ENCODE results near the gene SELPLG.
"Not testable (repeated sequence)": the region's sequence is repeated elsewhere in the genome, so short reads cannot be mapped to it uniquely, and the experiment has no call there.

Gene SELPLG

DNA sequence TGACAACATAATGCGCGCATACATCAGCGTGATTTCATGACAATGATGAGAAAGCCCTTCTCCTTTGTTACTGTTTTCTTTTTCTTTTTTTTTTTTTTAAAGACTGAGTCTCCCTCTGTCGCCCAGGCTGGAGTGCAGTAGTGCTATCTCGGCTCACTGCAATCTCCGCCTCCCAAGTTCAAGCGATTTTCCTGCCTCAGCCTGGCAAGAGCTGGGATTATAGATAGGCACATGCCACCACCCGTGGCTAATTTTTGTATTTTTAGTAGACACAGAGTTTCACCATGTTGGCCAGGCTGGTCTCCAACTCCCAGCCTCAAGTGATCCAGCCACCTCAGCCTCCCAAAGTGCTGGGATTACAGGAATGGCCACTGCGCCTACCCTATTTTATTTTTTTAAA is 20.9 kb upstream of the SELPLG start:
- not testable (repeated sequence) for DNase-seq

DNA sequence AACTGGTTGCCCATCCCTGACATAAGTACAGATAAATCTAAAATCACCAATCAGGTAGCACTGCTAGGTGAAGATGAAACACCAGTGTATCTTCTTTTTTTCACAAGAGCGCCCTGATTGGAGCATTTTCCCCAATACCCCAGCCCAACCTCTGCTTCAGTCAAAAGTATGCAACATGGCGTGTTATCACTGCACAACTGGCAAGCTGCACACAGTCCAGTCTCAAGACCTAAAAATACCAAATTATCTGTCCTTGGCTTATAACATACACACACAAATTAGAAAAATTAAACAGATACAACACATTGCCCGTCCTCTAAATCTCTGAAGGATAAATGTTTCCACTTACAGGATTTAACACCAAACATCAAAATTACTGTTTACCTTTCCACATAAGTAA is 20.2 kb upstream of the SELPLG start:
- DNase-seq = no peak

DNA sequence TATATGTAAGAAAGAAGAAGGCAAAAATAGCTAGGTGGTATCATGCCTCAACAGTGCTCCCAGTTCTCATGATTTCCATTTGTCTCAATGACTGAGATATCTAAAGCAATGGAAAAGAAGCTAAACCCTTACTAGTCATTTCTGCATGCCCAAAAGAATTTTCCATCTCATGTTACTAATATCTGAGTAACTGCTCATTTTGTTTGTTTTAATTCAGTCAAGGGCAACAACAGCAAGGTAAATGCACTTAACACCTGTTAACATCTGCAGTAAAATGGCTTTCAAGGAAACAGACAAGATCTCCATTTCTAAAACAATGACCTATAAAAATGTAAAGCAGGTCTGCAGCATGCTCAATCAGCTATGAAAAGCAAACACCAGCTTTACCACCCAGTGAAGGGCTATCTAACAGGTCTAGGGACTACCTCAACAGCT is 19.4 kb upstream of the SELPLG start:
- DNase-seq = peak; percentile 67 to 75

DNA sequence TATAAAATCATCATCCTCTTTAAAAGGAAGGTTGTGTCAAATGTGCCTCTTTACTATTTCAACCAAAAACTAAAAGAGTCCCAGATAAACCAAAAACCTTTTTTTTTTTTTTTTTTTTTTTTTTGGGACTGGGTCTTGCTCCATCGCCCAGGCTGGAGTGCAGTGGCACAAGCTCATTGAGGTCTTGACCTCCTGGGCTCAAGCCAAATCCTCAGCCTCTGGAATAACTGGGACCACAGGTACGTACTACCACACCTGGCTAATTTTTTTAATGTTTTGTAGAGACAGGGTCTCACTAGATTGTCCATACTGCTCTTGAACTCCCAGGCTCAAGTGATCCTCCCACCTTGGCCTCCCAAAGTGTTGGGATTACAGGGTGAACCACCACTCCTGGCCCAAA is 16.4 kb upstream of the SELPLG start:
- no peak for DNase-seq

DNA sequence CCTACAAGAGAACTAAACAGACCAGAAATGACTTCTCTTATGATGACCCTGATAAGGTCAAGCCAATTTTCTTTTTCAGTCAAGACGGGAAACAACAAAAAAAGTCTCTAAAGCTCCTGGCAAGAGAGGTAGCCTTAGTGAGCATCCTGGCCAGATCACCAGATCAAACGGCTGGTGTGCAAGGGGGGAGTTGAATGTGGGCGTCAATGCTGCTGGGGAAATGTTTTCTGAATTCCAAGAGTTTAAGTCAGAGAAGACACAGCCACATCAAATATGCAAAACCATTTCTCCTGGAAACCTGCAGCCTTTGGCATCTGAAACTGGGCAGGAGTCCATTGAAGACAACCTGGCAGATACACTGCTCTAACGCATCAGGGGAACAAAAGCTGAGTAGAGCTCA is 16.0 kb upstream of the SELPLG start:
- no peak for DNase-seq

GRCh38 chr12:108649126-108649525 is 15.4 kb upstream of the SELPLG start:
- DNase-seq = no peak

DNA sequence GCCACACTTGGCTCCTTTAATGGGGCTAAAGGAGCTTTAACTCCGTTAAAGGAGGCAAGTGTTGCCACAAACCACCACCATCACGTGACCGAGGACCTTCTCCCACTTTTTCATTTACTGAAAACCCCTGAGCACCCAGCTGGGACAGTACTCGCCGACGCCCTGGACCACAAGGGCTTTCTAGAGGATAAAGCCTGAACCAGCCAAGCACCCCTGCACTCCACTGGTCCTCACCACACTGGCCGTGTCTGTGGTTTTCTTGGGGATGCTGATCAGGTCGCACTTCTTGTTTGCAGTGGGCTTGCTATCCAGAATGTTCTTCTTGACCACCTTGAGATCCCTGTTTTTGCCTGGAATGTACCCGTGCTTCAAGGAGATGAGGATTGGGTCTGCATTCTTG is 14.7 kb upstream of the SELPLG start:
- no peak for DNase-seq

DNA sequence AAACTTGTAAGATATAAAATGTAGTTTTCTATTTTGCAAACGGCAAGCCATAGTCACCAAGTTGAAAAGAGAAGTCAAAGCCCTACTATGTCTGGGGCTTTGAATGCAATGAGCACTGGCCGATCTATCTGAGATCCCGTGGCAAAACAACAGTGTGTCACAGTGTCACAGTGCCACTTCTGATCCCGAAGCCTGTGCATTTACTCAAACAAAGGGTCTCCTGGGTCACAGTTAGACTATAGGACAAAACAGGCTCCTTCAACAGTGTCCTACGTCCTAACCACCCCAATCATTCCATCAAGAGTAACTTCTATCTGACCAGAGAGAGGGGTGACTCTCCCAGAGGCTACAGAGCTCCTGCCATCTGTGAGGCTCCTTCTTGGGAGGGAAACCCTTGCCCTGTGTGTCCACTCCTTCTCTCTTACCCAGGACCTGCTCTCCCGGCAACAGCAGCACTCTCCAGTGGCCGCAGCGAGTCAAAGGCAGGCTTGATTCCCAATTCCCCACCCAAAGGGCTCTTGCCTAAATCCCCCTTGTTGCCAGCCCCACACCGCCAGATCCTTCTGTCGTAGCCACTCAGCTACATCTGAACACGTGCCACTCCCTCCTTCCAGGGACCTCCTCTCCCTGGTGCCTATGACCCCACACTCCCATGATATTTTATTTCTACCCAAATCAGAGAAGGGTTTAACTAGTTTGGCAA is 14.0 kb upstream of the SELPLG start:
- no peak for DNase-seq

DNA sequence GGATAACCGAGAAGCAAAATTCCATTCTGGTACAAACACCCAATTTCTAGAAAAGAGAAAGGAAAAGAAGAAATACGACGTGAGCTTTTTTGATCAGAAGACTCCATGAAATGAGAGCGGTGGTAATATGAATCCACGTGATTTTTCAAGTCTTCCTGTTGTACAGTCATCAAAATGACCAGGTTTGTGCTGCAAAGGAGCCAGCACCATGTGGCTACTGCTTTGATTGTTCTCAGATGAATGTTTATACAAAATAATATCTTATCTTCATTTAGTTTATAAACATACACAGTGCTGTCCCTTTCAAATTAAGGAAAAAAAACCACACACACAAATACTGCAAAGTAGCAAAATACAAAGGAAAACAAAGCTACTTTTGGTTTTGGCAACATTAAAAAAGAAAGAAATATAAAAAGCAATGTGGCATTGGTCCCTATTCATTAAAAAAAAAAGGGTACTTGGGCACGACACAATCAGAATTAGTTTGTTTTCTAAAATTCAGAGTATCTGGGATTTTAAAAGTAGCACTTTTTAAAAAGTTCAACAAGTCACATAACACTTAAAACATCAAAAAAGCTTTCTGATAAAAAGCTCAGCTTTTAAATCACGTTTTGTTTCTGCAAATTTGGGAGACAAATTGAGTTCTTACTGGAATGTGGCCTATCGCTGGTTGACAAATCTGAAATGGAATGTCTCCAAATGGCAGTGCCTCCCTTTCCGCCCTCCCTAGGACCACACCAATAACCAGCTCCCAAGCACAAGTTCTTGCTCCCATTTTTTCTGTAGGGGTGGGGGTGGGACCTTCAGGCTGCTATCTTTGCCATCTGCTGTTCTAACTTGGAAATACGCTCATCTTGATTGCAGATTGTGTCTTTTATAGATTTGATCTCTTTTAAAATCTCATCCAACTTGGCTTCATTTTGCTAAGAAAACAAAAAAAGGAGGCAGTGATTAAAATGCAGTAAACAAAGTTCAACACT is 13.2 kb upstream of the SELPLG start:
- DNase-seq = no peak

DNA sequence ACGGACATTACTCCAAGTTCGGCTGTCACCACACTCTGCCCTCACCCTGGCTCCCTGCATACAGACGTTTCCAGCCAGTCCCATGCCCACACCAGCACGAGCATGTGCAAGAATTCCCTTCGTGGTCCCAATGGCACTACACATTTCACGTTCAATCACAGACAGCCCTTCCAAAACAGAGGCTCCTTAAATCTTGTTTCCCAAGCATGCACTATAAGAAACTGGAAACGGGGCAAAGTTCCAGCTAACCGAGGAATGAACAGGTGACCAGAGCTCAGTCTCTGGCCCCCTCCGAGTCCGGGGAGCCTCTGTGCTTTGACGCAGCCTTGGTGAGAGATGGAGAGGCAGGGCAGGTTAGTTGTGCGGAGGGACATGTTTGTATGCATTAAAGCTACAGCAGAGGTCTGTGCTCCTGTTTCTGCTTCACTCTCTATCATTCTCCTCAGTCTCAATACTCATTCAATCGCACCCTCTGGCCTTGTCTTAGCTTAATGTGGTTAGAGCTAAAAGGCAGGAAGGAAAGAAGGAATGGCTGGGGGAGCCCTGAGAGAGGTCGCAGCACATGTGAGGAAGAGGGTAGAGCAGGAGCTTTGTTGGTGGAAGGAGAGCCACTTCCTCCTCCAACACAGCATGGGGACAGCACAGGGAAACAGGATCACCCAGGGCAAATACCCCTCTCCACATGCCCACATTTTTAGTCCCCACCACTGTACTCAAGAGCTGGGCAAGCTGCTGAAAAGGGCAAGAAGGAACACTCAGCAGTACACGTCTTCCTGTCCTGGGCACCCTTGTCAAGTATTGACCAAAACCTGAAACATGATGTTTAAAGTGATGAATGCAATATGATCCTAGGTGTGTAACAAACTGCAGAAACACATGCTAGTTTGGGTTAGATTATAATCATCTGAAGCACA is 12.2 kb upstream of the SELPLG start:
- no peak for DNase-seq

DNA sequence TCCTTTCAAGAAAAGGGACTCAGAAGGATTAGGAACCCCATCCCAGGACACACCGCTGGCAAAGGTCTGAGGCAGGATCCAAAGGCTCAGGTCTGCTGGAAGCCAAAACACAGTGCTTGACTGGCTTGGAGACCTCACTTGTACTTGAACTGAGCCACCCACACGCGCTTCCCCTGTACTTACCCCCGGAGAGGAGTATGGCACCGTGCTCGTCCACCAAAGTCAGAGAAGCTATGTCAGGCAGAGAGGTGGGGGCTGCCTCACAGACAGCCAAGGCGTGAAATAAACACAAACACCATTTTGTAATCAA is 11.1 kb upstream of the SELPLG start:
- no peak for DNase-seq

GRCh38 chr12:108643941-108644810 is 10.5 kb upstream of the SELPLG start:
- DNase-seq = no peak

DNA sequence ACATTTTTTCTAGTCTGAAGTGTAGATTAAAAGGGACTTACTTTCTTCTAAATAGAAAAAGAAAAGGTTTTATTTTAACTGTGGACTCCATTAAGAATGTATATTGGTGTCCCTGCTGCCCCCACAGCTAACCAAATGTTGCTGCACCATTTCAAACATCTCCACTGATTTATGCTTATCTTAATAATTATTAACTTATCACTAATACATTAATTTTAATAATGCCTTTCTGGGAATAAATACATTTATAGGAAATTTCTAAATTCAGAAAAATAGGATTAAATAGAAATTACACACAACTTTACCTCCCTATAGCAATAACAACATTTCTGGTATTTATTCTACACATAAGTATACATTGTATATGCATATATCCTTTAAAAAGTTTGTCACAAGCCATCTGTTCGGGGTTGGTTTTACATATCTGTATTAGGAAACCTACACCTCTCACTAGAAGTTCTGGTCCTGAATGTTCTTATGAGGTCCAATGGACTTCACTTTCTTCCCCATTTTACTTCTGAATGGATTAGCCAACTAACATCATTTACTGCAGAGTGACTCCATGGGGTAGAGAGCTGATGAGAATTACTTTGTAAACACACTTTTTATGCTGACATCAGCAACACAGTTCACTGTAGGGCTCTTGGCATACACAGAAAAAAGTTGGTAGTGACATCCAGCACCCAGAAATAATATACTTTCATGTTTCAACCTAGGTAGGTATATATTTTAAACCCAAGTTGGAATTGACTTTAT is 9.4 kb upstream of the SELPLG start:
- DNase-seq = no peak

- peak; percentile 52 to 54 for DNase-seq
Observed at GRCh38 chr12:108642269-108642870, 8.7 kb upstream of the SELPLG start.

DNA sequence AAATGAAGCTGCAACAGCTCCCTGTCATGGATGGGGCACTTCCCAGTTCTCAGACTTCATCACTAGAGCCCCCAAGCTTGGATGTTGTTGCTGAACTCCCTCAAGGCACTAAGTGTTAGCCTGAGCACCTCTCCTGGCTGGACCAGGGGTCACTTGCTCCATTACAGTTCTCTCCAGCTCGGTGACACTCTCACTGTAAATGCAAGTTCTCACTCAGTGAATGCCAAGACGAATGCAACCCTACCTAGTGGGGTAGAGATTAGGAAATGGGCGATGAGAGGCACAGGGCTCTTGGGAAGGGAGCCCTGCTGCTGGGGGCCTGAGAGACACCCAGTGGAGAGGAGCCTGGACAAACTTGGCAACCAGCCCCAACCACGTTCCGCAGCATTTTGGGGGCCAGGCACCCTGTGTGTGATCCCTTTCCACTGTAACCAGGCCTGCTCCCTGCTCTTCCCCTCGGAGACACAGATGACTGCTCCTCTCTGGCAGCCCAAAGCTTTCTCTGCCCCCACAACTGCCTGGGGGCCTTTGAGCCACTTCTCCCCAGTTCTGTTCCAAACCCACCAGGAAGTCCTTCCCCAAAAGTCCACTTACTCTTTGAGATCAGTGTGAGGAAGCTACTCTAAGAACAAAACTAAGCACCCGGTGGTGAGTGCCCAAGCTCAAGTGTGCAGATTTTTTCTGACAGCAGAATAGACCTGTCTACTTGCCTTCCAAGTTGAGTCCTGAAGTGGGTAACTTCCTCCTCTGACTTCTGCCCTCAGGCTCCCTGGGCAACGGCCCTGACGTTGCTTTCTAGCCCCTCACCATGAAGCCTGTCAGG is 8.0 kb upstream of the SELPLG start:
- DNase-seq = no peak

DNA sequence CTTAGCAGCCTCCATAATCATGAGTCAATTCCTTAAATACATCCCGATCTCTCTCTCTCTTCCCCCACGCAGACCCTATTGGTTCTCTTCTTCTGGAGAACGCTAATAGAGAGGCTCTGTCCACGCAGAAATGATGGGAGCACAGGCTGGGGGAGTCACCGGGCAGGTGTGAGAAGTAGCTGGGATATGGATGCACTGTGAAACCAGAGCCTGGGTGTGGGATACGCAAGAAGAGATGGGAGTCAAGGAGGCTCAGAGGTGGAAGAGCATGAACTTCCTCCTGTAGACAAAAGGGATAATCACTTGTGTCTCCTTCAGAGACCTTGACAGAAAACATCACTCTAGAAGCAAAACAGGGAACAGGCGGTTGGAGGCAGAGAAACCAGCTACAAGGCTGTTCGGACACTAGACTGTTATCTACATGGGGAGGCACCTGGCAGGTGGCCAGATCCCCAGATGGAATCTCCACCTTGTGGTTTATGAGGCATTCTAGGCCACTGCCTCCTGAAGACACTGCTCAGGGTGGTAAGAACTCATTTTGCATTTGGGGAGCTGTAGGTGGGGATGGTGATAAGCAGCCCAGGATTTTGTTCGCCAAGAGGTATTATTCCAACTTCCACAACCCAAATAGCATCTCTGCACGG is 7.2 kb upstream of the SELPLG start:
- peak; percentile 76 to 88 for DNase-seq

DNA sequence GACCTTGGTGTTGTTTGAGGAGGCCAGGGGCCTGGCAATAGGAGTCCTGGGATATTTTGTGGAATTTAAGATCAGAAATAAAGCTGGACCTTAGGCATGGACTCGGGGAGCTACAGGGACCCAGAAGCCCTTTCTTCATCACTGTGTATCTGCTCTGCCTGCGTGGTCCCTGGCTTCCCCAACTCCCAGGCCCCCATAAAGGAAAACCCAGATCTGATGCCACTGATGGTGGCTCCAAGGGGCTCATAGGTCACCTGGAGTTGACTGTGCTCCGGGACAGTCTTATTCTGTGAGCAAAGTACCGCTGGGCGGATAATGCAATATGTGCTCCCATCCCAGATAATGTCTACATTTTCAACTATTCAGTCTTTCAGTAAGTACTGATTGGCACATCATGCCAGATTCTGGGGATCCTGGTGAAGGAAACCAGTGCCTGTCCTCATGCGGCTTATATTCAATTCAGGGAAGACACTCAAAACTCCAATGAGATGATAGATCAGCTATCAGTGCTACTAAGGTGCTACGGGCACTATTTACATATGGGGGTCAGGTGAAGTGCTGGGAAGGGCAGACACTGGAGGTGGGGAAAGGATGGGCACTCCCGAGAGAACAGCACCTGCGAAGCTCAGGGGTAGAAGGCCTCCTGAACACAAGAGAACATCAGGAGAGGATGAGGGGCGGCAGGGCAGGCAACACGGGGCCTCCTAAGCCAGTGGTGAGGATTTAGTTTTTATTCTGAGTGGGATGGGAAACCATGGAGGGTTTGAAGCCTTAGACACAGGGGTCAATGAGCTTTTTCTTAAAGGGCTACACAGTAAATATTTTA is 5.5 kb upstream of the SELPLG start:
- no peak for DNase-seq

GRCh38 chr12:108638141-108638827 is 4.6 kb upstream of the SELPLG start:
- DNase-seq = no peak
